ENCODE data around the gene RTKN2. TPM values are rescaled to one million over a fixed set of nuclear protein-coding genes. Genes with fewer than 3 reads are reported as not detected.

RTKN2 gene
- total and polyA plus RNA-seq, 4 donors, result 0.05 to 0.93 (median 0.17) TPM; not detected in 1

DNA sequence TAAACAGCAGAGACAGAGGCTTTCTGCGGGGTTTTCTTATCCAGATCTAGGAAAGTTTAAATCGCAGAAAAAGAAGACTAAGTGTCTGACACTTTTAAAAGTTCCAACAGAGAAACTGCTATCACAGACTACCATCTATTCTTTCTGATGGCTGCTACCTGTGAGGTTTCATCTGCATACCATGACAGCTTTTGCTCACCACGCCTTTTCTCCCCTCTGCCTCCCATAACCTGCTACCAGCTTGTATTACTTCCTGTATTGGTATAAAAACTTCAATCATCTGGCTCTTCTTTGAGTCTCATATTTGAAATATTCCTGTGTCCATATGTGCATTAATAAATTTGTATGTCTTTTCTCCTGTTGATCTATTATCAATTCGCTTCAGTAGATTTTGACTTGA lies 34.1 kb upstream of the RTKN2 start:
- TF ChIP-seq YY1 (IDR thresholded peaks at IDR 0.05) (no peak), MAX (IDR thresholded peaks at IDR 0.05) (no peak), GABPA (IDR thresholded peaks at IDR 0.05 in 1 of 2, conservative IDR thresholded peaks at IDR 0.05 in 1 of 2) (no peak), TAF1 (conservative IDR thresholded peaks at IDR 0.05) (no peak), RXRA (IDR thresholded peaks at IDR 0.05) (no peak), NR2F2 (IDR thresholded peaks at IDR 0.05) (no peak), RAD21 (IDR thresholded peaks at IDR 0.05) (no peak), EGR1 (IDR thresholded peaks at IDR 0.05; ENCODE audit: low read depth in 2 of 2) (no peak), JUND (IDR thresholded peaks at IDR 0.05) (no peak), ATF3 (IDR thresholded peaks at IDR 0.05) (no peak), HNF4A (conservative IDR thresholded peaks at IDR 0.05) (no peak), HNF4G (IDR thresholded peaks at IDR 0.05) (no peak), REST (IDR thresholded peaks at IDR 0.05) (no peak), FOXA1 (IDR thresholded peaks at IDR 0.05) (no peak), SP1 (IDR thresholded peaks at IDR 0.05) (no peak), FOXA2 (IDR thresholded peaks at IDR 0.05) (no peak)
- TF ChIP-seq, protein P1, sequence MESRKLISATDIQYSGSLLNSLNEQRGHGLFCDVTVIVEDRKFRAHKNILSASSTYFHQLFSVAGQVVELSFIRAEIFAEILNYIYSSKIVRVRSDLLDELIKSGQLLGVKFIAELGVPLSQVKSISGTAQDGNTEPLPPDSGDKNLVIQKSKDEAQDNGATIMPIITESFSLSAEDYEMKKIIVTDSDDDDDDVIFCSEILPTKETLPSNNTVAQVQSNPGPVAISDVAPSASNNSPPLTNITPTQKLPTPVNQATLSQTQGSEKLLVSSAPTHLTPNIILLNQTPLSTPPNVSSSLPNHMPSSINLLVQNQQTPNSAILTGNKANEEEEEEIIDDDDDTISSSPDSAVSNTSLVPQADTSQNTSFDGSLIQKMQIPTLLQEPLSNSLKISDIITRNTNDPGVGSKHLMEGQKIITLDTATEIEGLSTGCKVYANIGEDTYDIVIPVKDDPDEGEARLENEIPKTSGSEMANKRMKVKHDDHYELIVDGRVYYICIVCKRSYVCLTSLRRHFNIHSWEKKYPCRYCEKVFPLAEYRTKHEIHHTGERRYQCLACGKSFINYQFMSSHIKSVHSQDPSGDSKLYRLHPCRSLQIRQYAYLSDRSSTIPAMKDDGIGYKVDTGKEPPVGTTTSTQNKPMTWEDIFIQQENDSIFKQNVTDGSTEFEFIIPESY (IDR thresholded peaks at IDR 0.05), result no peak
- TF ChIP-seq, protein P2, sequence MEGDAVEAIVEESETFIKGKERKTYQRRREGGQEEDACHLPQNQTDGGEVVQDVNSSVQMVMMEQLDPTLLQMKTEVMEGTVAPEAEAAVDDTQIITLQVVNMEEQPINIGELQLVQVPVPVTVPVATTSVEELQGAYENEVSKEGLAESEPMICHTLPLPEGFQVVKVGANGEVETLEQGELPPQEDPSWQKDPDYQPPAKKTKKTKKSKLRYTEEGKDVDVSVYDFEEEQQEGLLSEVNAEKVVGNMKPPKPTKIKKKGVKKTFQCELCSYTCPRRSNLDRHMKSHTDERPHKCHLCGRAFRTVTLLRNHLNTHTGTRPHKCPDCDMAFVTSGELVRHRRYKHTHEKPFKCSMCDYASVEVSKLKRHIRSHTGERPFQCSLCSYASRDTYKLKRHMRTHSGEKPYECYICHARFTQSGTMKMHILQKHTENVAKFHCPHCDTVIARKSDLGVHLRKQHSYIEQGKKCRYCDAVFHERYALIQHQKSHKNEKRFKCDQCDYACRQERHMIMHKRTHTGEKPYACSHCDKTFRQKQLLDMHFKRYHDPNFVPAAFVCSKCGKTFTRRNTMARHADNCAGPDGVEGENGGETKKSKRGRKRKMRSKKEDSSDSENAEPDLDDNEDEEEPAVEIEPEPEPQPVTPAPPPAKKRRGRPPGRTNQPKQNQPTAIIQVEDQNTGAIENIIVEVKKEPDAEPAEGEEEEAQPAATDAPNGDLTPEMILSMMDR (IDR thresholded peaks at IDR 0.05; ENCODE audit: low read depth, low read length, missing input control), result no peak
- Histone ChIP-seq H3K36me3 (ENCODE audit: control insufficient read depth in 4 of 4, insufficient read depth in 3 of 4, low read depth in 1 of 4, low read length in 3 of 4) (no peaks in the 10 kb centered on the region), H3K4me3 (ENCODE audit: low read depth in 1 of 3, low read length in 3 of 3) (no peak overlapping the region), H3K9ac (ENCODE audit: low read depth in 1 of 2, low read length in 2 of 2) (no peak overlapping the region), H3K27me3 (ENCODE audit: control insufficient read depth in 4 of 4, insufficient read depth in 4 of 4, low read length in 3 of 4) (no peaks in the 10 kb centered on the region), H3K9me3 (ENCODE audit: control insufficient read depth in 4 of 4, low read length in 3 of 4) (peaks cover 0 to 4% (median under 1%) of the 10 kb centered on the region in 4 donors), H3K4me1 (ENCODE audit: control insufficient read depth in 4 of 4, insufficient read depth in 4 of 4, low read length in 3 of 4) (no peaks in the 10 kb centered on the region), H3K27ac (ENCODE audit: low read depth in 1 of 2, low read length in 2 of 2) (no peak overlapping the region)
- WGBS, result 76% methylated on average over 4 of the region's 4 CpGs
- no peak for DNase-seq (ENCODE audit: low spot score)

Data from liver (tissue), 9 donors.